OCI-LY3 (cell line): ENCODE results near the gene RSAD1.

Experiments
- H2AFZ ChIP-seq: fragments of 200-600, 300-600 bp; shearing (Covaris generic); 2 replicates; pipeline ENCODE4 v1.6.0; 2014; ENCODE audit warnings: antibody characterized with exemption, low read depth, low read length
- H3K27ac ChIP-seq: fragments of 200-600, 300-600 bp; sonication (generic); 2 replicates; pipeline ENCODE4 v1.5.1; 2014; ENCODE audit warnings: mild to moderate bottlenecking, low read length, moderate library complexity, mixed read lengths
- H3K27me3 ChIP-seq: fragments of 200-600, 300-600 bp; sonication (generic); 2 replicates; pipeline ENCODE4 v1.6.1; 2014; ENCODE audit warnings: low read depth, low read length, mixed read lengths
- H3K36me3 ChIP-seq: fragments of 200-600, 300-600 bp; sonication (generic); replicated peaks from 2 replicates; pipeline ENCODE3; 2014; ENCODE audit warnings: low read depth, low read length, mixed read lengths
- H3K4me1 ChIP-seq: fragments of 300-600, 200-600 bp; sonication (generic); 2 replicates; pipeline ENCODE4 v1.6.1; 2014; ENCODE audit warnings: low read length, mixed read lengths
- H3K4me2 ChIP-seq: fragments of 200-600, 300-600 bp; sonication (generic); 2 replicates; pipeline ENCODE4 v1.6.1; 2014; ENCODE audit warnings: low read length, mixed read lengths
- H3K4me3 ChIP-seq: fragments of 300-600, 200-600 bp; sonication (generic); 2 replicates; pipeline ENCODE4 v1.5.1; 2014; ENCODE audit warnings: antibody characterized with exemption, mild to moderate bottlenecking, low read length, moderate library complexity
- H3K79me2 ChIP-seq: fragments of 300-600, 200-600 bp; shearing (Covaris generic); 2 replicates; pipeline ENCODE4 v1.6.1; 2014; ENCODE audit warnings: mild to moderate bottlenecking, low read length, mixed read lengths
- H3K9ac ChIP-seq: fragments of 300-600, 200-600 bp; shearing (Covaris generic); 2 replicates; pipeline ENCODE4 v1.6.0; 2014; ENCODE audit warnings: mild to moderate bottlenecking, low read length, moderate library complexity
- H3K9me3 ChIP-seq: fragments of 200-600, 300-600 bp; shearing (Covaris generic); 2 replicates; pipeline ENCODE4 v1.6.1; 2014; ENCODE audit warnings: low read length, mixed read lengths; ENCODE audit not compliant: insufficient read depth
- H4K20me1 ChIP-seq: fragments of 200-600, 300-600 bp; sonication (generic); 2 replicates; pipeline ENCODE4 v1.6.1; 2016; ENCODE audit warnings: low read length, mixed read lengths; ENCODE audit not compliant: insufficient read depth
- EZH2phosphoT487 ChIP-seq: fragments of 200-600 bp; shearing (Covaris generic); IDR thresholded peaks from 2 replicates; pipeline ENCODE4 v1.6.1; 2018; ENCODE audit warnings: antibody characterized with exemption, mixed run types, low read depth
- TF ChIP-seq, protein P1 (sequence below): fragments of 200-600, 300-600 bp; sonication (generic); IDR thresholded peaks from 2 replicates; pipeline ENCODE4 v1.5.1; 2014; ENCODE audit warnings: antibody characterized with exemption, low read length, low read depth

RSAD1 gene

DNA sequence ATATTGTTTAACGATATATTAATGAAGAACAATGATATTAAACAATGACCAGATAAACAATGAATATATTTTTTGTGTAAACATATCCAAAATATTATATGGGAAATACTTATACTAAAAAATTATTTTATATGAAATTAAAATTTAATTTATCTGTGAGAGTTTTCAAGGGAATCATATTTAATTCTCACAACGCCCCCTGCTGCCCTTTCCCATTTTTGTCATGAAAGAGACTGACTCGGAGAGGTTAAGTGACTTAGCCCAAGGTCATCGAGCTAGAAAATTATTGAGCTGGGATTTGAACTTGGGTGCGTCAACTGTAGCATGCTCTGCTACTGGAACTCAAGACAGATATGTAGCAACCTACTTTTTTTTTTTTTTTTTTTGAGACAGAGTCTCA lies 22.4 kb downstream of the RSAD1 start:
- Histone ChIP-seq H3K9ac (no peak overlapping the region), H3K36me3 (no peaks in the 10 kb centered on the region), H3K27me3 (0 out of 2 replicates have a peak, but pooled peaks cover 3% of the 10 kb centered on the region), H3K4me3 (no peak overlapping the region), H4K20me1 (no peaks in the 10 kb centered on the region), H3K79me2 (no peaks in the 10 kb centered on the region), H2AFZ (no peak overlapping the region), H3K4me1 (no peaks in the 10 kb centered on the region), H3K27ac (no peak overlapping the region), H3K4me2 (no peak overlapping the region), H3K9me3 (no peaks in the 10 kb centered on the region)
- TF ChIP-seq EZH2phosphoT487, result no peak
- TF ChIP-seq, protein P1, sequence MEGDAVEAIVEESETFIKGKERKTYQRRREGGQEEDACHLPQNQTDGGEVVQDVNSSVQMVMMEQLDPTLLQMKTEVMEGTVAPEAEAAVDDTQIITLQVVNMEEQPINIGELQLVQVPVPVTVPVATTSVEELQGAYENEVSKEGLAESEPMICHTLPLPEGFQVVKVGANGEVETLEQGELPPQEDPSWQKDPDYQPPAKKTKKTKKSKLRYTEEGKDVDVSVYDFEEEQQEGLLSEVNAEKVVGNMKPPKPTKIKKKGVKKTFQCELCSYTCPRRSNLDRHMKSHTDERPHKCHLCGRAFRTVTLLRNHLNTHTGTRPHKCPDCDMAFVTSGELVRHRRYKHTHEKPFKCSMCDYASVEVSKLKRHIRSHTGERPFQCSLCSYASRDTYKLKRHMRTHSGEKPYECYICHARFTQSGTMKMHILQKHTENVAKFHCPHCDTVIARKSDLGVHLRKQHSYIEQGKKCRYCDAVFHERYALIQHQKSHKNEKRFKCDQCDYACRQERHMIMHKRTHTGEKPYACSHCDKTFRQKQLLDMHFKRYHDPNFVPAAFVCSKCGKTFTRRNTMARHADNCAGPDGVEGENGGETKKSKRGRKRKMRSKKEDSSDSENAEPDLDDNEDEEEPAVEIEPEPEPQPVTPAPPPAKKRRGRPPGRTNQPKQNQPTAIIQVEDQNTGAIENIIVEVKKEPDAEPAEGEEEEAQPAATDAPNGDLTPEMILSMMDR, result peak; percentile 36

DNA sequence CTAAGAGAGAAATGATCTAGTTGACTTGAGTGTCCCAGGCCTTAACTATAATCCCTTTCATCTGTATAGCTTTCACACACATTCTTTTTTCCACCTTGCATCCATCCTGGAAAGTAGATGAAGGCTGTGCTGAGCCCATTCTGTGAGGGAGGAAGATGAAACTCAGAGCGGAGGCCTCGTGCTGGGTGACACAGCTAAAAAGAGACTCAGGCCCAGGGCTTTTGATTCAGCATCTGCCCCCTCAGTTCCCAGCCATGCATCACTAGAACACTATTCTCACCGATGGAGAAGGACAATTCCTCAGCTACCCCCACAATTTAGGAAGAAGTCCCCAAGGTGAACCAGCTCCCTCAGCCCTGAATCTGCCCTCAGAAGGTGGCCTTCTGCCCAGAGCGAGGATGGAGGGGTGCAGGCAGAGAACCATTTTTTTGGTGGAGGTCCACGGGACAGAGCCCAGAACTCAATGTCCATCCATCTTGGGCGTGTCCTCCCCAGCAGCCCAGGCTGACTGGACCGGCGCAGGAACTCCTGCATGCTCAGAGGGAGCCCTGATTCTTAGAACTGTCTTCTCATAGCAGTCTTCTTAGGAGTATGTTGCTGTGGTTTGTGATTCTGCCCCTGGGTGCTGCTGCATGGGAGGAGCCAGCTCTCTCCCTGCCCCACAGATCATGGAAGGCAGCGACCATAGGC lies 23.8 kb downstream of the RSAD1 start:
- 0 out of 2 replicates have a peak, but pooled peaks cover 3% of the 10 kb centered on the region for H3K27me3 ChIP-seq
- H3K9ac ChIP-seq, result no peak overlapping the region
- no peak overlapping the region for H3K27ac ChIP-seq
- no peak overlapping the region; the same call in 1 of the 2 replicates for H2AFZ ChIP-seq
- no peaks in the 10 kb centered on the region for H3K36me3 ChIP-seq
- no peaks in the 10 kb centered on the region for H3K9me3 ChIP-seq
- no peak overlapping the region for H3K4me2 ChIP-seq
- H3K4me3 ChIP-seq, result no peak overlapping the region
- TF ChIP-seq, protein P1, result no peak
- TF ChIP-seq EZH2phosphoT487, result no peak
- no peaks in the 10 kb centered on the region for H3K79me2 ChIP-seq
- H4K20me1 ChIP-seq, result no peaks in the 10 kb centered on the region
- peaks cover under 1% of the 10 kb centered on the region; the same call in 1 of the 2 replicates for H3K4me1 ChIP-seq

DNA sequence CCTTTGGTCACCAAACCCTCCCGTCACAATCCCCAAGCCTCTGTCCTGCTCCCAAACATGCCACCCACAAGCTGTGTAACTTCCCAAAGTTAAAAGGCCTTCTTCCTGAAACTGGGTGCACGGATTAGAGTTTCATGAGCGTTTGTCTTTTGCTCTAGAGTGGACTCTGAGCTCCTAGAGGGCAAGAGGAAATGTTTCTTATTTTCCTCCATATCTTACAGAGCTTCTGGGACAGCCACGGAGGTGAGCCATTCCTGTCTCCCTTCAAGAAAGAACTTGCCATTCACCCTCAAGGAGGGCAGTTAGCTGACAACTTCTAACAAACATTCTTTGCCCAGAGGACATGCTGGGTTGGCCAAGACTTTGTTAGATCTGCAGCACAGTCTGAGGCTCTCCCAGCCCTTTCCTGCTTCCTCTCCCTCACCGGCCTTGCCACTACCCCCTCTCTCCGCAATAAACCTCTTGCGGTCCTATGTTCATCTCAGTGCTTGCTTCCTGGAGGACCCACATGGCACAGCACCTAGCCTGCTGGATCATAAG lies 27.0 kb downstream of the RSAD1 start:
- no peaks in the 10 kb centered on the region for H4K20me1 ChIP-seq
- 0 out of 2 replicates have a peak, but pooled peaks cover 3% of the 10 kb centered on the region for H3K27me3 ChIP-seq
- no peaks in the 10 kb centered on the region for H3K9me3 ChIP-seq
- no peak overlapping the region for H3K4me2 ChIP-seq
- H3K4me1 ChIP-seq, result peaks cover 17% of the 10 kb centered on the region
- no peak overlapping the region for H3K27ac ChIP-seq
- H3K36me3 ChIP-seq, result peaks cover 3% of the 10 kb centered on the region
- no peak overlapping the region for H2AFZ ChIP-seq
- peaks cover 18% of the 10 kb centered on the region for H3K79me2 ChIP-seq
- no peak overlapping the region for H3K4me3 ChIP-seq
- no peak overlapping the region for H3K9ac ChIP-seq
- TF ChIP-seq, protein P1, result no peak
- no peak for TF ChIP-seq EZH2phosphoT487

DNA sequence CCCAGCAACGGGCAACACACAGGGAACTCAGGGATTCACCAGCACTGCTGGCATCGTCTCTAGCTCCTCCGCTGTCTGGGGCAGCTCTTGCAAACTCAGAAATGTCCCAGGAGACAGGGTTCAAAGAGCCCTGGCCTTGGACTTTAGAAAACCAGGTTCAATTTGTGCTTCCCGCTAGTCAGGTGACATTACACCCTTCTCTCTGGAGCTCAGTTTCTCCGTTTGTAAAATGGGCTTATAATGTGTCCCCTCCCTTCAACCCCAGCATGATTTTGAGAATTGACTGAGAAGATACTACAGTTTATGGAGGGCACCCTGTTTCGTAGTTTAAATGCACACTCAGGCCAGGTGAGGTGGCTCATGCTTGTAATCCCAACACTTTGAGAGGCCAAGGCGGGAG lies 27.6 kb downstream of the RSAD1 start:
- Histone ChIP-seq H3K36me3 (peaks cover 3% of the 10 kb centered on the region), H3K4me2 (no peak overlapping the region), H4K20me1 (no peaks in the 10 kb centered on the region), H3K27me3 (0 out of 2 replicates have a peak, but pooled peaks cover 3% of the 10 kb centered on the region), H3K27ac (no peak overlapping the region), H3K79me2 (peaks cover 18% of the 10 kb centered on the region), H3K4me3 (no peak overlapping the region), H3K9me3 (no peaks in the 10 kb centered on the region), H2AFZ (no peak overlapping the region), H3K4me1 (peaks cover 21% of the 10 kb centered on the region), H3K9ac (no peak overlapping the region)
- TF ChIP-seq, protein P1, result no peak
- TF ChIP-seq EZH2phosphoT487, result no peak
